OCI-LY1 (cell line): ENCODE measurements around the gene KRTAP5-8.
"Not testable (repeated sequence)": the region's sequence is repeated elsewhere in the genome, so short reads cannot be mapped to it uniquely, and the experiment has no call there.

Source experiments
- H2AFZ ChIP-seq: fragments of 200-600 bp; sonication (generic), shearing (Covaris generic); 2 replicates; pipeline ENCODE4 v1.6.0; 2014; ENCODE audit warnings: antibody characterized with exemption, mild to moderate bottlenecking, low read length
- H3F3A ChIP-seq: fragments of 200-600 bp; sonication (generic), shearing (Covaris generic); 2 replicates; pipeline ENCODE4 v1.6.0; 2014; ENCODE audit warnings: mild to moderate bottlenecking, antibody characterized with exemption, low read length, moderate library complexity; ENCODE audit not compliant: insufficient read depth
- H3K27ac ChIP-seq: fragments of 200-600 bp; sonication (generic); 2 replicates; pipeline ENCODE4 v1.5.1; 2014; ENCODE audit warnings: low read length, mixed run types, mild to moderate bottlenecking, low read depth; ENCODE audit not compliant: poor library complexity, severe bottlenecking
- H3K27me3 ChIP-seq: fragments of 200-600 bp; sonication (generic); 2 replicates; pipeline ENCODE4 v1.6.0; 2014; ENCODE audit warnings: antibody characterized with exemption, mild to moderate bottlenecking, low read length, moderate library complexity; ENCODE audit not compliant: insufficient read depth
- H3K36me3 ChIP-seq: fragments of 200-600 bp; sonication (generic); 2 replicates; pipeline ENCODE4 v1.6.1; 2014; ENCODE audit warnings: mild to moderate bottlenecking, antibody characterized with exemption, low read length, moderate library complexity, mixed read lengths; ENCODE audit not compliant: insufficient read depth
- H3K4me1 ChIP-seq: fragments of 200-600 bp; sonication (generic); 2 replicates; pipeline ENCODE4 v1.5.1; 2014; ENCODE audit warnings: mild to moderate bottlenecking, low read length, moderate library complexity; ENCODE audit not compliant: insufficient read depth, severe bottlenecking
- H3K4me2 ChIP-seq: fragments of 200-600 bp; sonication (generic), shearing (Covaris generic); 2 replicates; pipeline ENCODE4 v1.6.1; 2014; ENCODE audit warnings: low read length
- H3K4me3 ChIP-seq: fragments of 200-600 bp; sonication (generic); 2 replicates; pipeline ENCODE4 v1.5.1; 2014; ENCODE audit warnings: low read length, low read depth, mild to moderate bottlenecking, mixed read lengths; ENCODE audit not compliant: poor library complexity, severe bottlenecking
- H3K79me2 ChIP-seq: fragments of 200-600 bp; shearing (Covaris generic); 2 replicates; pipeline ENCODE4 v1.6.1; 2016; ENCODE audit warnings: mixed run types, low read length, mixed read lengths; ENCODE audit not compliant: insufficient read depth
- H3K9ac ChIP-seq: fragments of 200-600 bp; sonication (generic), shearing (Covaris generic); 2 replicates; pipeline ENCODE4 v1.6.1; 2014; ENCODE audit warnings: mild to moderate bottlenecking, low read length, mixed read lengths
- H3K9me2 ChIP-seq: fragments of 200-600 bp; sonication (generic), shearing (Covaris generic); 2 replicates; pipeline ENCODE4 v1.6.1; 2014; ENCODE audit warnings: low read depth, mild to moderate bottlenecking, low read length, mixed read lengths
- H3K9me3 ChIP-seq: fragments of 200-600 bp; shearing (Covaris generic); 2 replicates; pipeline ENCODE4 v1.6.1; 2014; ENCODE audit warnings: low read length, mixed read lengths
- H4K20me1 ChIP-seq: fragments of 200-600 bp; sonication (generic), shearing (Covaris generic); 2 replicates; pipeline ENCODE4 v1.6.0; 2016; ENCODE audit warnings: mild to moderate bottlenecking, low read length; ENCODE audit not compliant: insufficient read depth
- CTCF ChIP-seq: fragments of 200-600 bp; sonication (generic), shearing (Covaris generic); IDR thresholded peaks from 2 replicates; pipeline ENCODE4 v1.5.1; 2017; ENCODE audit warnings: mild to moderate bottlenecking, antibody characterized with exemption, low read length, moderate library complexity, mixed read lengths
- EZH2 ChIP-seq: fragments of 200-600 bp; sonication (generic), shearing (Covaris generic); IDR thresholded peaks from 2 replicates; pipeline ENCODE4 v1.8.0; 2017; ENCODE audit warnings: borderline replicate concordance, mixed run types, mild to moderate bottlenecking, antibody characterized with exemption, low read length, moderate library complexity, mixed read lengths

The KRTAP5-8 gene

GRCh38 chr11:71519546-71519945 is 18.3 kb upstream of the KRTAP5-8 start:
- Histone ChIP-seq H3K9me3 (no peaks in the 10 kb centered on the region), H3K36me3 (no peaks in the 10 kb centered on the region), H3K9ac (no peak overlapping the region), H3K27me3 (no peaks in the 10 kb centered on the region), H3K9me2 (no peaks in the 10 kb centered on the region), H4K20me1 (no peaks in the 10 kb centered on the region), H3K4me3 (no peak overlapping the region), H3K4me1 (no peaks in the 10 kb centered on the region), H3K4me2 (no peak overlapping the region), H2AFZ (no peak overlapping the region), H3F3A (no peaks in the 10 kb centered on the region), H3K79me2 (no peaks in the 10 kb centered on the region), H3K27ac (no peak overlapping the region)
- TF ChIP-seq CTCF (no peak), EZH2 (no peak)

DNA sequence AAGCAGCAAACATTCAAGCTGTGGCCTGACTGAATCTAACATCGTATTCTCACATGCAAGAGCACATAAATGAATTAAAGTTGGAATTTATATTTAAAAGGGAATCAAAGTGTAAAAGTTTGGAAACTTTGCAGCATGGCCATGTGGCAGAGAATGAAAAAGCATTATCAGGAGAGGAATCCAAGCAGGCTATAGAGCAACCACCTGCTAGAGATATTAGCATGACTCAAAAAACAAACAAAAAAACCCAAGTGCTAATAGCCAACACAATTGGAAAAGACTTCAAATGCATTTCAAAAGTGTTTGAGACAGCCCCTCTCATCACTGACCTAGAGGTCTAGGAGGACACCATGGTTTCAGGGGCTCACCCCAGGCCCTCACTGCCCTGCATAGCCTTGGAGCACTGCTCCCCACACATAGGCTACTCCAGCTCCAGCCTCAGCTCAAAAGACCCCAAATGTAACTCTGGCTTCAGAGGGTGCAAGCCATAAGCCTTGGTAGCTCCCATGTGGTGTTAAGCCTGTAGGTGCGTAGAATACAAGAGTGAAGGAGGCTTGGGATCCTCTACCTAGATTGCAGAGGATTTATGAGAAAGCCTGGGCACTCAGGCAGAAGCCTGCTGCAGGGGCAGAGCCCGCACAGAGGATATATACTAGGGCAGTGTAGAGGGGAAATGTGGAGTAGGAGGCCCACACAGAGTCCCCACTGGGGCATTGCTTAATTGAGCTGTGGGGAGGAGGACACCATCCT is 12.5 kb upstream of the KRTAP5-8 start:
- Histone ChIP-seq H3K27me3 (no peaks in the 10 kb centered on the region), H3K79me2 (no peaks in the 10 kb centered on the region), H3K4me1 (no peaks in the 10 kb centered on the region), H3K9ac (no peak overlapping the region), H2AFZ (no peak overlapping the region), H3F3A (no peaks in the 10 kb centered on the region), H3K4me3 (no peak overlapping the region), H3K4me2 (no peak overlapping the region), H3K27ac (no peak overlapping the region), H3K36me3 (no peaks in the 10 kb centered on the region), H4K20me1 (no peaks in the 10 kb centered on the region), H3K9me3 (no peaks in the 10 kb centered on the region), H3K9me2 (no peaks in the 10 kb centered on the region)
- TF ChIP-seq CTCF (no peak), EZH2 (no peak)

DNA sequence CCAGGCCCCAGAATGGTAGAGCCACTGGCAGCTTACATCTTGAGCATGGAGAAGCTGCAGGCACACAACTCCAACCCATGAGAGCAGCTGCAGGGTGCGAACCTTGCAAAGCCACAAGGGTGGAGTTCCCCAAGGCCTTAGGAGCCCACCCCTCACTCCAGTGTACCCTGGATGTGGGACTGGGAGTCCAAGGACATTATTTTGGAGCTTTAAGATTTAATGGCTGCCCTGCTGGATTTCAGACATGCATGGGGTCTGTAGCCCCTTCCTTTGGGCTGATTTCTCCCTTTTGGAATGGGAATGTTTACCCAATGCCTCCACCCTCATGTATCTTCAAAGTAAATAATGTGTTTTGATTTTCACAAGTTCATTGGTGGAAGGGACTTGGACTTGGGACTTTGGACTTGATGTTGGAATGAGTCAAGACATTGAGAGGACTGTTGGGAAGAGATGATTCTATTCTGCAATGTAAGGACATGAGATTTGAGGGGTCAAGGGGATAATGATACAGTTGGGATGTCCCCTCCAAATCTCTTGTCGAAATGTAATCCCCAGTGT is 11.8 kb upstream of the KRTAP5-8 start:
- no peaks in the 10 kb centered on the region for H3K4me1 ChIP-seq
- H3K79me2 ChIP-seq: no peaks in the 10 kb centered on the region
- no peak overlapping the region for H3K4me2 ChIP-seq
- no peaks in the 10 kb centered on the region for H4K20me1 ChIP-seq
- no peaks in the 10 kb centered on the region for H3K27me3 ChIP-seq
- no peak overlapping the region for H3K27ac ChIP-seq
- H3K9ac ChIP-seq: no peak overlapping the region
- H3K9me2 ChIP-seq: no peaks in the 10 kb centered on the region
- no peak for TF ChIP-seq CTCF
- no peak for TF ChIP-seq EZH2
- H3K9me3 ChIP-seq: no peaks in the 10 kb centered on the region
- H3K4me3 ChIP-seq: no peak overlapping the region
- H3F3A ChIP-seq: no peaks in the 10 kb centered on the region
- H2AFZ ChIP-seq: no peak overlapping the region
- no peaks in the 10 kb centered on the region for H3K36me3 ChIP-seq

- H3K4me3 ChIP-seq, H3K27ac ChIP-seq, H3K36me3 ChIP-seq, H3K27me3 ChIP-seq, H2AFZ ChIP-seq, H3K9me3 ChIP-seq, H3F3A ChIP-seq, H3K79me2 ChIP-seq, H3K9me2 ChIP-seq, H3K9ac ChIP-seq, H3K4me1 ChIP-seq, H3K4me2 ChIP-seq, H4K20me1 ChIP-seq: not testable (repeated sequence)
Measured at GRCh38 chr11:71526796-71527575, 10.8 kb upstream of the KRTAP5-8 start, which contains the start of gene KRTAP5-7. Gene KRTAP5-7, plus strand, starts transcription at chr11:71527267. Its CDS starts 34 bp downstream, at chr11:71527301.
